Measurements from ENCODE around the gene MEST.

GRCh38 chr7:130473876-130474275 lies 18.0 kb upstream of the MEST start:
- TF ChIP-seq RARB (CRISPR knock-in tag; IDR thresholded peaks at IDR 0.05) (no peak), BACH2 (CRISPR knock-in tag; IDR thresholded peaks at IDR 0.05; ENCODE audit: borderline replicate concordance) (no peak), CREB5 (CRISPR knock-in tag; IDR thresholded peaks at IDR 0.05; ENCODE audit: low read depth) (no peak), GLIS3 (CRISPR knock-in tag; IDR thresholded peaks at IDR 0.05) (no peak), POU6F1 (CRISPR knock-in tag; IDR thresholded peaks at IDR 0.05; ENCODE audit: borderline replicate concordance, low read depth) (no peak), ZFP3 (CRISPR knock-in tag; IDR thresholded peaks at IDR 0.05) (no peak), ZFP30 (CRISPR knock-in tag; IDR thresholded peaks at IDR 0.05) (no peak), PATZ1 (CRISPR knock-in tag; IDR thresholded peaks at IDR 0.05; ENCODE audit: borderline replicate concordance) (no peak)

Data from SK-N-SH treated with all-trans-retinoic acid at 6 μM for 48 hours (cell line).